HEK293T (cell line): ENCODE data around the gene TMEM131.

Experiments used
- ARNT ChIP-seq: fragments of 450-650 bp; IDR thresholded peaks from 2 replicates; pipeline ENCODE4 v1.6.1; 2017; ENCODE audit warnings: mild to moderate bottlenecking
- BHLHE40 ChIP-seq: fragments of 450-650 bp; IDR thresholded peaks from 2 replicates; pipeline ENCODE4 v1.6.1; 2016; ENCODE audit warnings: mild to moderate bottlenecking, moderate library complexity, borderline replicate concordance
- ELF4 ChIP-seq: fragments of 450-650 bp; IDR thresholded peaks from 2 replicates; pipeline ENCODE4 v1.6.1; 2017; ENCODE audit warnings: antibody characterized with exemption
- FOXA1 ChIP-seq: fragments of 450-650 bp; IDR thresholded peaks from 2 replicates; pipeline ENCODE4 v1.6.1; 2016; ENCODE audit warnings: mild to moderate bottlenecking
- FOXK2 ChIP-seq: fragments of 450-650 bp; IDR thresholded peaks from 2 replicates; pipeline ENCODE4 v1.6.1; 2016; ENCODE audit warnings: mild to moderate bottlenecking
- FOXM1 ChIP-seq: fragments of 450-650 bp; IDR thresholded peaks from 2 replicates; pipeline ENCODE4 v1.6.1; 2017; ENCODE audit warnings: mild to moderate bottlenecking, borderline replicate concordance
- HDGF ChIP-seq: fragments of 450-650 bp; IDR thresholded peaks from 2 replicates; pipeline ENCODE4 v1.6.1; 2017; ENCODE audit warnings: antibody characterized with exemption, borderline replicate concordance
- L3MBTL2 ChIP-seq: fragments of 450-650 bp; conservative IDR thresholded peaks from 2 replicates; pipeline ENCODE4 v1.6.1; 2016; ENCODE audit warnings: mild to moderate bottlenecking
- NFRKB ChIP-seq: fragments of 450-650 bp; IDR thresholded peaks from 2 replicates; pipeline ENCODE4 v1.6.1; 2016; ENCODE audit warnings: mild to moderate bottlenecking, moderate library complexity
- PKNOX1 ChIP-seq: fragments of 450-650 bp; IDR thresholded peaks from 2 replicates; pipeline ENCODE4 v1.6.1; 2016
- SP1 ChIP-seq: fragments of 450-650 bp; IDR thresholded peaks from 2 replicates; pipeline ENCODE4 v1.6.1; 2017
- SUZ12 ChIP-seq: fragments of 450-650 bp; IDR thresholded peaks from 2 replicates; pipeline ENCODE4 v1.6.1; 2016; ENCODE audit warnings: mild to moderate bottlenecking
- TARDBP ChIP-seq: fragments of 450-650 bp; IDR thresholded peaks from 2 replicates; pipeline ENCODE4 v1.6.1; 2016
- ZNF384 ChIP-seq: fragments of 450-650 bp; IDR thresholded peaks from 2 replicates; pipeline ENCODE4 v1.6.1; 2016

- no peak for TF ChIP-seq FOXA1
- no peak for TF ChIP-seq FOXM1
- no peak for TF ChIP-seq ELF4
- no peak for TF ChIP-seq FOXK2
- no peak for TF ChIP-seq SP1
- no peak for TF ChIP-seq NFRKB
- no peak for TF ChIP-seq TARDBP
- TF ChIP-seq L3MBTL2, result no peak
- TF ChIP-seq PKNOX1, result no peak
- no peak for TF ChIP-seq ZNF384
- TF ChIP-seq BHLHE40, result no peak
- TF ChIP-seq SUZ12, result no peak
- no peak for TF ChIP-seq HDGF
- no peak for TF ChIP-seq ARNT
Observed at GRCh38 chr2:97816411-97816810, 179.3 kb downstream of the TMEM131 start.
